ENCODE results near the gene COL9A1. TPM values are rescaled to one million over a fixed set of nuclear protein-coding genes. Genes with fewer than 3 reads are reported as not detected.

The COL9A1 gene
- polyA plus RNA-seq, 1 of the 3 experiments (the other 2 are of a cell fraction), result 0.05 TPM

DNA sequence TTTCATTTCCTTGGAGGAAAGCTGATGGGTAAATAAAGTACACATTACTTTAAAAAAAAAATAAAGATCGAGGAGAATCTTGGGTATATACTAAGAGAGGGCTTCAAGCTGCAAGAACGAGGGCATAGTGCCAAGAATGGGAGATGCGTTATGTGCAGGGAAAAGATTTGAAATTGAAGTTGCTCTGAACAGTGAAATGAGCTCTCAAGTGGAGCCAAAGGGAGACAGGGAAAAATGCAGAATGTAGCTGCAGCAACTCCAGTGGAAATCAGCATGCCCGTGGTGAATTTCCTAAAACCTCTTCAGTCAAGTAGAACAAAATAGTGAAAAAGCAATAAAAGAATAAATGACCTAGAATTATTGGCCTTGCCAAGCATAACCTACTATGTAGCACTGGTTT, 11.4 kb upstream of the COL9A1 start:
- Histone ChIP-seq H3K4me3 (ENCODE audit: low read depth in 2 of 2, low read length in 1 of 2) (no peak overlapping the region), H3K4me2 (no peak overlapping the region), H3K79me2 (ENCODE audit: insufficient read depth) (no peaks in the 10 kb centered on the region), H3K4me1 (ENCODE audit: control insufficient read depth in 1 of 2, insufficient read depth in 2 of 2, low read depth in 1 of 2, low read length in 1 of 2) (no peaks in the 10 kb centered on the region), H4K20me1 (ENCODE audit: insufficient read depth) (no peaks in the 10 kb centered on the region), H3K27me3 (ENCODE audit: insufficient read depth) (peaks cover 5% of the 10 kb centered on the region; the same call in 1 of the 2 replicates), H3F3A (replicated peaks; ENCODE audit: insufficient read depth) (no peaks in the 10 kb centered on the region), H2AFZ (ENCODE audit: low read depth) (no peak overlapping the region), H3K9me2 (no peaks in the 10 kb centered on the region), H3K9me3 (no peaks in the 10 kb centered on the region), H3K36me3 (replicated peaks in 1 of 2; ENCODE audit: control insufficient read depth in 1 of 2, insufficient read depth in 2 of 2, low read length in 1 of 2) (no peaks in the 10 kb centered on the region), H3K27ac (ENCODE audit: low read depth in 2 of 2, low read length in 1 of 2) (no peak overlapping the region), H3K9ac (no peak overlapping the region)
- POLR2A ChIA-PET, result no interaction called here
- DNase-seq, result no peak
- 48% methylated on average over 4 of the region's 4 CpGs for WGBS (ENCODE audit: low lambda C conversion rate)
- CTCF ChIA-PET, result interaction anchor here (1.7 to 9.4 kb wide), 2 partner anchors 54 to 93 kb away, joined by 4 to 321 read pairs; no protein-coding TSS in a partner anchor
- TF ChIP-seq, protein P1, sequence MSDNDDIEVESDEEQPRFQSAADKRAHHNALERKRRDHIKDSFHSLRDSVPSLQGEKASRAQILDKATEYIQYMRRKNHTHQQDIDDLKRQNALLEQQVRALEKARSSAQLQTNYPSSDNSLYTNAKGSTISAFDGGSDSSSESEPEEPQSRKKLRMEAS (IDR thresholded peaks at IDR 0.05; ENCODE audit: low read depth), result no peak
- no peak for TF ChIP-seq GATA2 (CRISPR knock-in tag; IDR thresholded peaks at IDR 0.05)
- TF ChIP-seq POLR2AphosphoS5 (IDR thresholded peaks at IDR 0.05; ENCODE audit: low read depth, low read length), result no peak
- TF ChIP-seq FOXJ3 (CRISPR knock-in tag; IDR thresholded peaks at IDR 0.05), result no peak
- TF ChIP-seq TAF1 (IDR thresholded peaks at IDR 0.05; ENCODE audit: borderline replicate concordance, low read depth, low read length), result no peak
- no peak for TF ChIP-seq TCF12 (IDR thresholded peaks at IDR 0.05)
- TF ChIP-seq CHD2 (IDR thresholded peaks at IDR 0.05; ENCODE audit: low read length, partially characterized antibody), result no peak
- no peak for TF ChIP-seq EP300 (IDR thresholded peaks at IDR 0.05; ENCODE audit: borderline replicate concordance in 1 of 2, low read depth in 1 of 2, low read length in 1 of 2)
- no peak for TF ChIP-seq JUND (IDR thresholded peaks at IDR 0.05)
- TF ChIP-seq SIN3A (IDR thresholded peaks at IDR 0.05; ENCODE audit: borderline replicate concordance, low read depth, low read length), result no peak
- no peak for TF ChIP-seq ELF1 (IDR thresholded peaks at IDR 0.05)
- TF ChIP-seq, protein P2, sequence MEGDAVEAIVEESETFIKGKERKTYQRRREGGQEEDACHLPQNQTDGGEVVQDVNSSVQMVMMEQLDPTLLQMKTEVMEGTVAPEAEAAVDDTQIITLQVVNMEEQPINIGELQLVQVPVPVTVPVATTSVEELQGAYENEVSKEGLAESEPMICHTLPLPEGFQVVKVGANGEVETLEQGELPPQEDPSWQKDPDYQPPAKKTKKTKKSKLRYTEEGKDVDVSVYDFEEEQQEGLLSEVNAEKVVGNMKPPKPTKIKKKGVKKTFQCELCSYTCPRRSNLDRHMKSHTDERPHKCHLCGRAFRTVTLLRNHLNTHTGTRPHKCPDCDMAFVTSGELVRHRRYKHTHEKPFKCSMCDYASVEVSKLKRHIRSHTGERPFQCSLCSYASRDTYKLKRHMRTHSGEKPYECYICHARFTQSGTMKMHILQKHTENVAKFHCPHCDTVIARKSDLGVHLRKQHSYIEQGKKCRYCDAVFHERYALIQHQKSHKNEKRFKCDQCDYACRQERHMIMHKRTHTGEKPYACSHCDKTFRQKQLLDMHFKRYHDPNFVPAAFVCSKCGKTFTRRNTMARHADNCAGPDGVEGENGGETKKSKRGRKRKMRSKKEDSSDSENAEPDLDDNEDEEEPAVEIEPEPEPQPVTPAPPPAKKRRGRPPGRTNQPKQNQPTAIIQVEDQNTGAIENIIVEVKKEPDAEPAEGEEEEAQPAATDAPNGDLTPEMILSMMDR (IDR thresholded peaks at IDR 0.05), result no peak
- no peak for TF ChIP-seq SMC3 (IDR thresholded peaks at IDR 0.05; ENCODE audit: low read depth, low read length)
- TF ChIP-seq, protein P3, sequence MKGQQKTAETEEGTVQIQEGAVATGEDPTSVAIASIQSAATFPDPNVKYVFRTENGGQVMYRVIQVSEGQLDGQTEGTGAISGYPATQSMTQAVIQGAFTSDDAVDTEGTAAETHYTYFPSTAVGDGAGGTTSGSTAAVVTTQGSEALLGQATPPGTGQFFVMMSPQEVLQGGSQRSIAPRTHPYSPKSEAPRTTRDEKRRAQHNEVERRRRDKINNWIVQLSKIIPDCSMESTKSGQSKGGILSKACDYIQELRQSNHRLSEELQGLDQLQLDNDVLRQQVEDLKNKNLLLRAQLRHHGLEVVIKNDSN (IDR thresholded peaks at IDR 0.05; ENCODE audit: borderline replicate concordance, low read depth), result no peak
- TF ChIP-seq, protein P4, sequence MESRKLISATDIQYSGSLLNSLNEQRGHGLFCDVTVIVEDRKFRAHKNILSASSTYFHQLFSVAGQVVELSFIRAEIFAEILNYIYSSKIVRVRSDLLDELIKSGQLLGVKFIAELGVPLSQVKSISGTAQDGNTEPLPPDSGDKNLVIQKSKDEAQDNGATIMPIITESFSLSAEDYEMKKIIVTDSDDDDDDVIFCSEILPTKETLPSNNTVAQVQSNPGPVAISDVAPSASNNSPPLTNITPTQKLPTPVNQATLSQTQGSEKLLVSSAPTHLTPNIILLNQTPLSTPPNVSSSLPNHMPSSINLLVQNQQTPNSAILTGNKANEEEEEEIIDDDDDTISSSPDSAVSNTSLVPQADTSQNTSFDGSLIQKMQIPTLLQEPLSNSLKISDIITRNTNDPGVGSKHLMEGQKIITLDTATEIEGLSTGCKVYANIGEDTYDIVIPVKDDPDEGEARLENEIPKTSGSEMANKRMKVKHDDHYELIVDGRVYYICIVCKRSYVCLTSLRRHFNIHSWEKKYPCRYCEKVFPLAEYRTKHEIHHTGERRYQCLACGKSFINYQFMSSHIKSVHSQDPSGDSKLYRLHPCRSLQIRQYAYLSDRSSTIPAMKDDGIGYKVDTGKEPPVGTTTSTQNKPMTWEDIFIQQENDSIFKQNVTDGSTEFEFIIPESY (IDR thresholded peaks at IDR 0.05; ENCODE audit: borderline replicate concordance, low read depth), result no peak
- TF ChIP-seq MXI1 (IDR thresholded peaks at IDR 0.05; ENCODE audit: low read depth, low read length), result no peak
- TF ChIP-seq GABPA (IDR thresholded peaks at IDR 0.05; ENCODE audit: low read depth), result no peak
- no peak for TF ChIP-seq RCOR1 (IDR thresholded peaks at IDR 0.05; ENCODE audit: low read length)
